ENCODE data around the gene RXFP2.

RXFP2 gene

DNA sequence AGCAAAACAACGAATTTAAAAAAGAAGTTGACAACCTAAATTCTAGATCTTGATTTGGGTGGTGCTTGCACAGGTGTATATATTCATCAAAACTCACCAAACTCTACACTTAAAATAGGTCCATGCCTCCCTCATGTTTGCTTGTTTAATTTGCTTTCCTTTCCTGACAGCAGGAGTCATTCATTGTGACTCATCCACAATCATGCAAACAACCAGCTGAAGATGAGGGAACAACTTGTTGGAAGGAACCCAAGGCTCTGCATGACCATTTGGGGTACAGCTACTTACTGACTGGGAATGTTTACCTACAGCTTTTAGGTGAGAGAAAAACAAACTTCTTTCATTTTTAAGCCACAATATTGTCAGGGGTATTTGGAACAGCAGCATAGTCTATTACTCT, 96.6 kb downstream of the RXFP2 start:
- no peak for DNase-seq

GRCh38 chr13:31843044-31843443, 103.7 kb downstream of the RXFP2 start:
- no peak for DNase-seq

DNA sequence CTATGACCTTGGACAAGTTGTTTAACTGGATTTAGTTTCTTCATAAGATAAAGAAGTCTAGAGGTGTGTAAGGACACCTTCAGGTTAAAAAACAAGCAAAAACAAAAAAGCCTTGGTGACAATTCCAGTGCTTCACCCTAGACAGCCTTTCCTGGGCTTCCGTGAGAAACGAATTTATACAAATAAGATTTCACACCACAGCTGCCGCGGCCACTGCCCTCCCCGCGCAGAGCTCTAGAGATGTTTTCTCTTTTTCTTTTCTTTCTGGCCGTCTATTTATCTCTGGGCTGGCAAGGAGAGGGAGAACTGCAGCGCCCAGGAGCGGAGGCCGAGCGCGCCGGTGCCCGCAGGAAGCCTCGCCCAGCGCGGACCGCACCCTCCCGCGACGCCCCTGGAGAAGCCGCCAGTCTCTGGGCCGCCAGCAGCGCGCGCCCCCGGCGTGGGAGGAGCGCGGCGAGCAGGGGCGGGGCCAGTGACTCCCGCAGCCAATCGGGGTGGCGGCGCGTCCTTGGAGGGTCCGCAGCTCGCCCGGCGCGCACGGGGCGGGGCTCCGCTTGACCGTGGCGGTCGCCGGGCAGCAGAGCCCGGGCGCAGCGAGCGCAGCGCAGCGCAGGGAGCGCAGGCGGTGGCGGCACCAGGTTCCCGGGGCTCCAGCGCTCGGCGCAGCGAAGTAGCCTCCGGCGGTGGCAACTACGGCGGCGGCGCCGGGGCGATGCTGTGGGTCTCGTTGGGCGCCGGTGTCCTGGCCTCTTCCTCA, 107.0 kb downstream of the RXFP2 start:
- DNase-seq = peak; percentile 67

DNA sequence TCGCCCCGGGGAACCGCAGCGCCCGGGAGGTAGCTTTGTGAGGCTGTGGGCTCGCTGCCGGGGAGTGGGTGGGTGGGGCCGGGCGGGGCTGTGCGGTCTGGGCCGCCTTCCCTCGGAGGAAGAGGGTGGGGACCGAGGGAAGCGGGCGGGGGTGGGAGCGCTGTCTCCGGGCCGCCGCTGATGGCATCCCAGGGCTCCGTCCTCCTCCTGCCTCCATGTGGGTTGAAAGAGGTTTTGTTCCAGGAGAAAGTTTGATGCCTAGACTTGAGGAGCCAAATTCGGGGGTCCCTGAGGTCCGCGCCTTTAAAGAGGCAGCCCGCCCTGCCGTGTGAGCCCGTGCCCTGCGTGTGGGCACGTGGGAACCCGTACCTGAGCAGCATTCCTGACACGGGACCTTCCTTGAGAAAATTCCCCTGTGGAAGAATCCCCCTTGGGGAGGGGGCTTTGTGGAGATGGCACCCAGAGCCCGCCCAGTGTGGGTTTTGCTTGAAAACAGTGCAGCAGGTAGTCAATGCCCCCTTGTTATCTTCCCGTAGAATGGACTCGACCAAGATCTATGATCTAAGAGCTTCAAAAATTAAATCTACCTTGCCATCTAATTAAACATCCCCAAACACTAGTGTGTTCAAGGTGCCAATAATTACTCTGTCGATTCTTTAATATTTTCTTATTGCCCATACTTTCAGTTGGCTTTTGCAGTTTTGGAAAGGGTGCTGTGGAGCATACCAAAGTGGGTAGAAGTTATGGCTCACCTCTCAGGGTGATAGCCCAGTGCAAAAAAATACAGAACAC, 107.8 kb downstream of the RXFP2 start:
- peak; percentile 15 for DNase-seq

GRCh38 chr13:31848621-31849020, 109.3 kb downstream of the RXFP2 start:
- DNase-seq = no peak

DNA sequence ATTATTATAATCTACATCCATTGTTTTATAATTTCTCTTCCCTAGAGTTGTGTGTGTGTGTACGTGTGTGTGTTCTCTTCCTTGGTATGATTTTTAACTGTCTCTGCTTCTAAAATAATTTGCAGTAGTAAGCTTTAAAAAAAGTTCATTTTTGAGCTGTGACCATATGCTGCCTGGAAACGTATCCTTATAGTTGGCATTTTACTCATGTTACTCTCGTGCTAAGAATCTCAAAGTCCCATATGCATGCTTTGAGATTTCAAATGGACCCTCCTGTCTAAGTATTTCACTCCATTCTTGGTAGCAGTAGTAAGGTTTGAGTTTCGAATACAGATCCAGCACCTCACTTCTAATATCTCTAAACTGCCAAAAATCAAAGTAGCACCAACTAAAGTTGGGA, 109.9 kb downstream of the RXFP2 start:
- no peak for DNase-seq

GRCh38 chr13:31850041-31850555, 110.8 kb downstream of the RXFP2 start:
- no peak for DNase-seq

- DNase-seq = no peak
Observed at GRCh38 chr13:31851216-31851615, 111.9 kb downstream of the RXFP2 start.

All from CD4-positive, alpha-beta T cell treated with Interleukin-6 for 4 hours (primary cell).